Measurements from ENCODE around the gene B4GALNT4. TPM values are rescaled to one million over a fixed set of nuclear protein-coding genes. Genes with fewer than 3 reads are reported as not detected.

The B4GALNT4 gene
- total RNA-seq, 3 donors from 2014 or later (not counting 1 experiment from before 2014, with no cell fraction given) = 0.66 to 1.5 (median 1.5) TPM

DNA sequence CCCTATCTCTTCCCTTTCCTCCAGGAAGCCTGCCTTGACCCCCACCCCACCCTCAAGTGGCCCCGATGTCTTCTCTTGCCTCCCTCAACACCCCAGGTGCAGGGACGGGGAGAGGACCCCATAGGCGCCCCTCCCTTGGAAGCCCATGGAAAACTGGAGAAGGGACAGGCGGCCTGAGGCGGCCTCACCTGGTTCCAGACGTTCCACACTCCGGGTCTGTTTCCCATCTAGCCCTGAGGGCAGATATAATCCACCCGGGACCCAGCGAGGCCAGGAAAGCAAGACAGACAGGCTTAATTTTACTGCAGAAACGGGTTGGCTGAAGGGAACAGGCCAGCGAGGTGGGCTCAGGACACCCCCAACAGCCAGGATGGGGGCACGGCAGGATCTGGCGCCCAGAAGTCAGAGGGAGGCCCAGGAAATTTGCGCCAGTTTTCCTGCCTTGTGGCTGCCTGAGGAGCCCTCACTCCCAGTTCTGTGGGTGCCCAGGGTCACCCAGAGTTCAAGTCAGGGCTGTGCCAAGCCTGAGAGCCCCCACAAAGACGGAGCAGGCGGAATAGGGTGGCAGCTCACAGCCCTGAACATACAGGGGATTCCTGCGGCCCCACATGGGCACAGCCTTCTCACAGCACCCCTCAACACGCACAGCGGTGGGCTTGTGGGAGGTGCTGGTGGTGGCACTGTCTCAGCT is 48.5 kb downstream of the B4GALNT4 start:
- Histone ChIP-seq H3K4me1 (ENCODE audit: control insufficient read depth, insufficient read depth, low read length) (peaks cover 40% of the 10 kb centered on the region), H3K4me3 (ENCODE audit: low read length) (no peak overlapping the region), H3K27me3 (ENCODE audit: control insufficient read depth, insufficient read depth, low read length) (no peaks in the 10 kb centered on the region), H3K9me3 (ENCODE audit: control insufficient read depth, insufficient read depth, low read length) (no peaks in the 10 kb centered on the region), H3K27ac (ENCODE audit: low read length) (no peak overlapping the region), H3K36me3 (ENCODE audit: control insufficient read depth, insufficient read depth, low read length) (no peaks in the 10 kb centered on the region)
- Mint-ChIP-seq H3K36me3 (no peaks in the 10 kb centered on the region), H3K4me3 (peak overlapping the region; percentile 60), H3K27me3 (ENCODE audit: low read depth in 2 of 2) (no peaks in the 10 kb centered on the region), H3K27ac (peak overlapping the region in 1 of 2 donors; percentile 69), H3K9me3 (no peaks in the 10 kb centered on the region), H3K4me1 (peaks cover 17 to 47% of the 10 kb centered on the region in 2 donors)
- intact Hi-C loops (cut with micrococcal nuclease) = loop anchor here (5.0 kb wide), 2 partner anchors 150 to 210 kb away; partner anchors contain the start of genes BET1L and RIC8A
- DNase-seq (no peak), ATAC-seq (no peak)
- TF ChIP-seq CTCF (IDR thresholded peaks at IDR 0.05) = no peak
- WGBS (ENCODE audit: insufficient coverage) = 87% methylated on average over 19 of the region's 19 CpGs

- H3K9me3 ChIP-seq (ENCODE audit: control insufficient read depth, insufficient read depth, low read length) = no peaks in the 10 kb centered on the region
- intact Hi-C loops (cut with micrococcal nuclease) = loop anchor here (5.0 kb wide), 2 partner anchors 151 to 211 kb away; partner anchors contain the start of genes BET1L and RIC8A
- peaks cover 32% of the 10 kb centered on the region for H3K4me1 ChIP-seq (ENCODE audit: control insufficient read depth, insufficient read depth, low read length)
- Mint-ChIP-seq H3K4me1 (peaks cover 11 to 39% of the 10 kb centered on the region in 2 donors), H3K27ac (peak overlapping the region in 1 of 2 donors; percentile 69), H3K9me3 (no peaks in the 10 kb centered on the region), H3K36me3 (no peaks in the 10 kb centered on the region), H3K4me3 (peak overlapping the region; percentile 17), H3K27me3 (ENCODE audit: low read depth in 2 of 2) (no peaks in the 10 kb centered on the region)
- TF ChIP-seq CTCF (IDR thresholded peaks at IDR 0.05) = no peak
- no peak overlapping the region for H3K27ac ChIP-seq (ENCODE audit: low read length)
- H3K36me3 ChIP-seq (ENCODE audit: control insufficient read depth, insufficient read depth, low read length) = no peaks in the 10 kb centered on the region
- ATAC-seq (no peak), DNase-seq (peak in 1 of 2 donors; percentile 14)
- no peaks in the 10 kb centered on the region for H3K27me3 ChIP-seq (ENCODE audit: control insufficient read depth, insufficient read depth, low read length)
- 94% methylated on average over 30 of the region's 30 CpGs for WGBS (ENCODE audit: insufficient coverage)
- H3K4me3 ChIP-seq (ENCODE audit: low read length) = no peak overlapping the region
These were observed 49.3 kb downstream of the B4GALNT4 start for GRCh38 chr11:418343-419247.

- H3K4me3 ChIP-seq (ENCODE audit: low read length) = no peak overlapping the region
- H3K27ac ChIP-seq (ENCODE audit: low read length) = no peak overlapping the region
- Mint-ChIP-seq H3K27me3 (ENCODE audit: low read depth in 2 of 2) (peaks cover 2 to 4% of the 10 kb centered on the region in 2 donors), H3K36me3 (peaks cover 4% of the 10 kb centered on the region), H3K4me1 (peaks cover 9 to 35% of the 10 kb centered on the region in 2 donors), H3K9me3 (peaks cover under 1% of the 10 kb centered on the region in 2 donors), H3K27ac (no peak overlapping the region), H3K4me3 (no peak overlapping the region)
- TF ChIP-seq CTCF (IDR thresholded peaks at IDR 0.05) = no peak
- H3K9me3 ChIP-seq (ENCODE audit: control insufficient read depth, insufficient read depth, low read length) = no peaks in the 10 kb centered on the region
- ATAC-seq = no peak
- WGBS (ENCODE audit: insufficient coverage) = 93% methylated on average over 20 of the region's 20 CpGs
- H3K36me3 ChIP-seq (ENCODE audit: control insufficient read depth, insufficient read depth, low read length) = no peaks in the 10 kb centered on the region
- intact Hi-C loops (cut with micrococcal nuclease) = loop anchor here (5.0 kb wide), 2 partner anchors 152 to 212 kb away; partner anchors contain the start of genes BET1L and RIC8A
- H3K27me3 ChIP-seq (ENCODE audit: control insufficient read depth, insufficient read depth, low read length) = no peaks in the 10 kb centered on the region
- peaks cover 23% of the 10 kb centered on the region for H3K4me1 ChIP-seq (ENCODE audit: control insufficient read depth, insufficient read depth, low read length)
- DNase-seq = peak in 1 of 2 donors; percentile 14
These were observed 50.1 kb downstream of the B4GALNT4 start for GRCh38 chr11:419248-420005.
